ENCODE data around the gene FADS1.

GRCh38 chr11:61851113-61851899 is 34.5 kb upstream of the FADS1 start:
- TF ChIP-seq CTCF (conservative IDR thresholded peaks at IDR 0.05) (no peak), EZH2 (IDR thresholded peaks at IDR 0.05; ENCODE audit: low read depth) (no peak)

Data from PC-9 (cell line).